Transverse colon (tissue), 4 donors: ENCODE results near the gene BTBD10. TPM values are rescaled to one million over a fixed set of nuclear protein-coding genes. Genes with fewer than 3 reads are reported as not detected.
A peak's percentile ranks its signal among the peaks of the same experiment; 100 is the strongest.

ENCODE experiments used
- DNase-seq: peaks from one replicate; pipeline ENCODE4 v3.0.0-alpha.2; 2019
- H3K27ac ChIP-seq, 4 donors: fragments of 200-600 bp; sonication (generic); 2 replicates each; pipeline ENCODE4 v1.5.1; 2016 to 2018; ENCODE audit warnings: inconsistent platforms in 4 of 4
- H3K27me3 ChIP-seq: fragments of 200-600 bp; sonication (generic); 2 replicates; pipeline ENCODE4 v1.5.1; 2017; ENCODE audit warnings: inconsistent platforms
- H3K36me3 ChIP-seq, 4 donors: fragments of 200-600 bp; sonication (generic); 2 replicates each; pipeline ENCODE4 v1.5.1; 2017 to 2019; ENCODE audit warnings: inconsistent platforms in 4 of 4
- H3K4me1 ChIP-seq, 4 donors: fragments of 200-600 bp; sonication (generic); 2 replicates each; pipeline ENCODE4 v1.5.1; 2017 to 2020; ENCODE audit warnings: inconsistent platforms in 4 of 4
- H3K4me3 ChIP-seq, 4 donors: fragments of 200-600 bp; sonication (generic); 1 replicate in 1 of 4; 2 replicates in 3 of 4; pipeline versions ENCODE4 v1.5.1 to v1.6.1; 2017 to 2019; ENCODE audit warnings: inconsistent platforms in 4 of 4
- H3K9me3 ChIP-seq, 2 donors: fragments of 200-600 bp; sonication (generic); 2 replicates each; pipeline ENCODE4 v1.5.1; 2017 to 2019; ENCODE audit warnings: inconsistent platforms in 2 of 2
- EP300 ChIP-seq: sonication (generic); formaldehyde crosslinking; IDR thresholded peaks from one replicate; pipeline ENCODE4 v1.6.1; 2017; ENCODE audit warnings: antibody characterized with exemption, low read depth
- POLR2A ChIP-seq: fragments of 450-650 bp; IDR thresholded peaks from one replicate; pipeline ENCODE4 v1.6.1; 2016; ENCODE audit warnings: antibody characterized with exemption, mild to moderate bottlenecking, moderate library complexity
- POLR2AphosphoS5 ChIP-seq, 3 donors: sonication (generic); formaldehyde crosslinking; IDR thresholded peaks; one replicate each; pipeline ENCODE4 v1.6.1; 2016; ENCODE audit warnings: antibody characterized with exemption in 3 of 3
- WGBS, 2 donors: methylation state at CpG; one replicate each; pipeline ENCODE4 v1.1.5; 2018; ENCODE audit warnings: low coverage in 1 of 2; 5-methylcytosine and 5-hydroxymethylcytosine counted together
- in situ Hi-C, 4 donors: fragments of 200-750 bp; cut with MboI; loops; one replicate each; pipeline versions ENCODE4 v1.15.0 to v1.15.1; 2017; ENCODE audit warnings: low sequenced_read_pairs in 3 of 4, low pct_ligation_motif_present in 1 of 4, low pct_unique_long_range_greater_than_20kb in 1 of 4
- intact Hi-C: fragments of 100-400 bp; cut with DNase I; formaldehyde crosslinking; loops from one replicate; pipeline ENCODE4 v1.15.1; 2023; ENCODE audit warnings: low total_unique reads
- total RNA-seq, 4 donors: library from RNA; depleted of rRNA; stranded (reverse); fragments of >200 nt; gene quantifications; one replicate each; pipeline ENCODE4 v1.1.0, GENCODE V29; 2016
- TF ChIP-seq, protein P1 (sequence below), 5 experiments: fragments of 200-600 bp in 3 of 5; fragments of 450-650 bp in 2 of 5; sonication (generic) in 3 of 5; IDR thresholded peaks; 1 replicate in 2 of 5; 2 replicates in 3 of 5; pipeline ENCODE4 v1.5.1; 2016 to 2017; ENCODE audit warnings: antibody characterized with exemption in 5 of 5, inconsistent platforms in 3 of 5, mild to moderate bottlenecking in 2 of 5, moderate library complexity in 1 of 5

Gene BTBD10
- 10 to 100 TPM in 3 of 4 donors, 1 to 10 TPM in 1; 9.0 to 39.9 (median 32.9) TPM for total RNA-seq

- no peaks in the 10 kb centered on the region for H3K36me3 ChIP-seq
- H3K4me1 ChIP-seq, result peaks cover 6 to 24% (median 11%) of the 10 kb centered on the region in 4 donors
- no peaks in the 10 kb centered on the region for H3K27me3 ChIP-seq
- peak within 1 kb of the TSS; percentile 90 to 95 (median 94) for H3K27ac ChIP-seq
- peak within 1 kb of the TSS; percentile 80 to 96 (median 90) for H3K4me3 ChIP-seq
- intact Hi-C loops (no loop called here), in situ Hi-C loops (no loop called here)
- peak; percentile 95 for DNase-seq
- TF ChIP-seq, protein P1, sequence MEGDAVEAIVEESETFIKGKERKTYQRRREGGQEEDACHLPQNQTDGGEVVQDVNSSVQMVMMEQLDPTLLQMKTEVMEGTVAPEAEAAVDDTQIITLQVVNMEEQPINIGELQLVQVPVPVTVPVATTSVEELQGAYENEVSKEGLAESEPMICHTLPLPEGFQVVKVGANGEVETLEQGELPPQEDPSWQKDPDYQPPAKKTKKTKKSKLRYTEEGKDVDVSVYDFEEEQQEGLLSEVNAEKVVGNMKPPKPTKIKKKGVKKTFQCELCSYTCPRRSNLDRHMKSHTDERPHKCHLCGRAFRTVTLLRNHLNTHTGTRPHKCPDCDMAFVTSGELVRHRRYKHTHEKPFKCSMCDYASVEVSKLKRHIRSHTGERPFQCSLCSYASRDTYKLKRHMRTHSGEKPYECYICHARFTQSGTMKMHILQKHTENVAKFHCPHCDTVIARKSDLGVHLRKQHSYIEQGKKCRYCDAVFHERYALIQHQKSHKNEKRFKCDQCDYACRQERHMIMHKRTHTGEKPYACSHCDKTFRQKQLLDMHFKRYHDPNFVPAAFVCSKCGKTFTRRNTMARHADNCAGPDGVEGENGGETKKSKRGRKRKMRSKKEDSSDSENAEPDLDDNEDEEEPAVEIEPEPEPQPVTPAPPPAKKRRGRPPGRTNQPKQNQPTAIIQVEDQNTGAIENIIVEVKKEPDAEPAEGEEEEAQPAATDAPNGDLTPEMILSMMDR (IDR thresholded peaks at IDR 0.05), result no peak
- peak; percentile 95 to 98 (median 96) for TF ChIP-seq POLR2AphosphoS5 (IDR thresholded peaks at IDR 0.05)
- peak; percentile 96 for TF ChIP-seq POLR2A
- TF ChIP-seq EP300, result no peak
- H3K9me3 ChIP-seq, result no peaks in the 10 kb centered on the region
- WGBS, 2 donors, result 0% methylated on average over 54 of the region's 71 CpGs; no CpG with 5 or more reads in 1 of the 2 donors
Observed at GRCh38 chr11:13462901-13463778, at the start of gene BTBD10. Gene BTBD10, minus strand, starts transcription at chr11:13463222. Its CDS starts 18,098 bp downstream, at chr11:13445124.

DNA sequence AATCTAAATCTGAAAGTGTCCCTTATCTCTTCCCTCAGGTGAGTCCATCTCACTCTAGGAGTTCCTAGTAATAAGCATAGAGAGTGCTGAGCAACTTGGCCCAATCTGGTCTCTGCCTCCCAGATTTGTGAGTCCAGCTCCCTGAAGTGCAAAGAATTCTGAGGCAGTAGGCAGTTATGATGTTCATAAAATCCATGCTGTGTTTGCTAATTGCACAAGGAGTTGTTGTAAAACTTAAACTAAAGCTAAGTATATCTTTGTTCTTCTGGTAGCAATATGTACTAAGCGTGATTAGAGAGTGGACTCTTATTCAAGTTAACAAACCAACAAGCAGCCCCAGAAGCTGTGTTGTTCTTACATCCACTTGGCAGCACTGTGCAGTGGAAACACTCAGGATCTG lies 40.4 kb upstream of the BTBD10 start:
- Histone ChIP-seq H3K4me3 (no peak overlapping the region), H3K9me3 (no peaks in the 10 kb centered on the region), H3K4me1 (peaks cover 0 to 13% (median 5%) of the 10 kb centered on the region in 4 donors), H3K27ac (peak overlapping the region in 3 of 4 donors; percentile 25 to 36 (median 26)), H3K36me3 (no peaks in the 10 kb centered on the region), H3K27me3 (no peaks in the 10 kb centered on the region)
- peak; percentile 22 for DNase-seq
- intact Hi-C loops (no loop called here), in situ Hi-C loops (no loop called here)
- WGBS, 2 donors, result 68% methylated on average over 1 of the region's 1 CpG; no CpG with 5 or more reads in 1 of the 2 donors
- TF ChIP-seq POLR2A, result no peak
- no peak for TF ChIP-seq EP300
- no peak for TF ChIP-seq POLR2AphosphoS5 (IDR thresholded peaks at IDR 0.05)
- TF ChIP-seq, protein P1 (IDR thresholded peaks at IDR 0.05), result no peak

- TF ChIP-seq, protein P1 (IDR thresholded peaks at IDR 0.05), result no peak
- no peak for TF ChIP-seq POLR2A
- no peak for TF ChIP-seq EP300
- no peak for TF ChIP-seq POLR2AphosphoS5 (IDR thresholded peaks at IDR 0.05)
- Histone ChIP-seq H3K27me3 (no peaks in the 10 kb centered on the region), H3K36me3 (no peaks in the 10 kb centered on the region), H3K27ac (peak overlapping the region in 2 of 4 donors; percentile 7 to 26), H3K4me3 (no peak overlapping the region), H3K9me3 (no peaks in the 10 kb centered on the region), H3K4me1 (peaks cover 0 to 13% (median 5%) of the 10 kb centered on the region in 4 donors)
- intact Hi-C loops, result no loop called here
- DNase-seq, result no peak
- 29 to 50% methylated on average over 1 of the region's 1 CpG for WGBS, 2 donors
- in situ Hi-C loops, result no loop called here
Observed at GRCh38 chr11:13502492-13502891, 39.5 kb upstream of the BTBD10 start.

- no peaks in the 10 kb centered on the region for H3K27me3 ChIP-seq
- in situ Hi-C loops, result no loop called here
- no peaks in the 10 kb centered on the region for H3K9me3 ChIP-seq
- H3K4me1 ChIP-seq, result no peaks in the 10 kb centered on the region
- no peaks in the 10 kb centered on the region for H3K36me3 ChIP-seq
- no peak within 1 kb of the TSS for H3K27ac ChIP-seq
- DNase-seq, result no peak
- TF ChIP-seq, protein P1 (IDR thresholded peaks at IDR 0.05), result no peak
- TF ChIP-seq POLR2A (no peak), POLR2AphosphoS5 (IDR thresholded peaks at IDR 0.05) (no peak), EP300 (no peak)
- no peak within 1 kb of the TSS for H3K4me3 ChIP-seq
- intact Hi-C loops, result no loop called here
- 83 to 99% methylated on average over 3 of the region's 3 CpGs for WGBS, 2 donors
Observed at GRCh38 chr11:13495929-13496328, 32.9 kb upstream of the BTBD10 start, which contains the start of gene PTH. Gene PTH, minus strand, starts transcription at chr11:13495997. Its CDS starts 3,142 bp downstream, at chr11:13492855.
